HG03520 (cell line): ENCODE measurements around the gene KCNIP3.
"Not testable (repeated sequence)": the region's sequence is repeated elsewhere in the genome, so short reads cannot be mapped to it uniquely, and the experiment has no call there.

Experiments used
- ATAC-seq: cut with Tn5 transposase; IDR thresholded peaks from one replicate; pipeline ENCODE4 v1.9.1; 2021; ENCODE audit warnings: mild to moderate bottlenecking, moderate library complexity; ENCODE audit not compliant: unreplicated experiment

Gene KCNIP3

GRCh38 chr2:95399061-95399460 lies 101.9 kb downstream of the KCNIP3 start:
- ATAC-seq = no peak

DNA sequence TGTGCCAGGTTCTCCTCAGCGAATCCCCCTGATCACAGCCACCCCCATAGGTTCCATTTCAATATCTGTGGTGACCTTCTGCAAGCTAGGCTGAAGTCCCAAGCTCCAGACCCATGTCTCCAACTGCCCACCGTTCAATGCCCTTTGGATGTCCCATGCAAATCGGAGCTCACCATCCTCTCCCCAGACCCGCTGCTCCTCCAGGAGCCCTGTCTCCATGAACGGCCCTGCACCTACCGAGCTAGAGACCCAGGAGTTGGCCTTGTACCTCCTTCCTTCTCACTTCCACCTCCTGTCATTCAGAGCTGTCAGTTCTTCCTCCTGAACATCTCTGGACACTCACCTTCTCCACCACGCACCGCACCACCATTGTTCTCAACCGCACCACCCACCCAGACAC lies 104.3 kb downstream of the KCNIP3 start:
- ATAC-seq = no peak

GRCh38 chr2:95402004-95402369 lies 104.8 kb downstream of the KCNIP3 start:
- ATAC-seq = peak; percentile 18

DNA sequence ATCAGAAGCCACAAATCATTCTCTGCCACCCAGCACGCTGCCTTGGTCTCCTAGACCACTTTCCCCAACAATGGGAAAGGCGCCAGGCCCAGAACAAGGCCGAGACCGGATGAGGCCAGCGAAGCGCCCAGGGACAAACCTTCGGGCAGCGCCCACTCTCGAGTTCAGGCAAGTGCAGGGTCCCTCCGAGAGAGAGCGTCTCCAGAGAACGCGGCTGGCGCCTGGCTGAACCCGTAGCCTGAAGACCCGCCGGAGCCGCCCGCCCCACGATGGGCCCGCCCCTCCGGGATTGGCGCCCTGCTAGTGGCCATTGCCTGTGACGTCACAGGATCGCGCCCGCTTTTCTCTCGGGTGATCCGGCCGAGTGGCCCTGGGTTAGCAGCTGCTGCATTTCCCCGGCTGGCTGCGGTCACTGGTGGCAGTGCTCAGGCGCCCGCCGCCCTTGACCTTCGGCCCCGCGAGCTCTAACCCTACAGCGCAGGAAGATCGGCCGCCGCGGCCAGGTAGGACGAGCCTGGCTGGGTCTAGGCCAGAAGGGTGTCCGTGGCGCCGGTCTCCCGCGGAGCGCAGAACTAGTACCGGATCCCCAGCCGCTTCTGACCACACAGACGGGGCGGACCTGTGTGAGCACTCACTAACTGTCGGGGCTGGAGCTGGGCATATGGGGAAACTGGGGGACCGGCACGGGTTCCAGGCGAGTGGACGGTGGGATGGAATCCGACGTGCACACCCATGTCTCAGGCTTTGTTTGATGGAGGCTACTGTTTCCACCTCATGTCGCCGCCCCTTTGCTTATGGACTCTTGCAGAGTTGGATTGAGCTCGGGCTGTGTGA lies 105.4 kb downstream of the KCNIP3 start, which contains the start of gene FAHD2A:
Gene FAHD2A (plus strand): TSS at position 339 of the 834 bp plus-strand sequence. CDS start 2,851 bp downstream, outside the sequence.
- ATAC-seq = peak; percentile 92

- peak; percentile 18 for ATAC-seq
These were observed 106.1 kb downstream of the KCNIP3 start for GRCh38 chr2:95403204-95403721.

DNA sequence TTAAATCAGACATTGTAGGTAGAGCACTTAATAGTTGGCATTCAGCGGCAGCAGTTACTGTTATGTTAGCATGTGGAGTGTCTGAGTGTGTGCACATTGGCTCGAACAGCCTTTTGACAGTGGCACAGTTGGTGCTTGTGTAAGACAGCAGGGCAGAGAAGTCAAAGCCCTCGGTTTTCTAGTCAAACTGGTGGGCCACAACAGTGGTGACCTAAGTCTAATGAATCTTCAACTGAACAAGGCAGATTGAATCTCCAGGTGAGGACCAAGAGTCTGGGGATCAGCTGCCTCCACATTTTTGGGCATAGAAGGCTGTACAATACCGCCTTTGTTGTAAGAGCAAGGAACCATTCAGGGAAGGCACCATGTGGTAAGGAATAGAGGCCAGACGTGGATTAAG lies 106.7 kb downstream of the KCNIP3 start:
- ATAC-seq = not testable (repeated sequence)

DNA sequence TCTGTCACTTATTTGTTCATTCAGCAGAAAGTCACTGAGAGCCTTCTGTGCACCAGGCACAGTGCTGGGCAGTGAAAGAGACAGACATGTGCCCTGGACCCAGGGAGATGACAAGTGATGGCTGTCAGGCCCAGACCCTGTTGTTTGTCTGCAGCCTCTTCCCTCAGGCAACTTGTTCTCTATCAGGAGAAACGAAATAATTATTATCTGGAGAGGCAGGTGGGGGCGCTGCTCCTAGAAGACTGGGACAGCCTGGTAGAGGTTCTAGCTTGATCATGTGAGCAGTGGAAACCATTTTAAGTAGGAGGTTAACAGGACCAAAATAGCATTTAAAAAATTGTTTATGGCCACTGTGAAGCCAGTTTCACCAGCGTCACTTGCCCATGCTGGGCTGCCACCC lies 107.5 kb downstream of the KCNIP3 start:
- ATAC-seq = not testable (repeated sequence)

GRCh38 chr2:95411239-95411638 lies 114.1 kb downstream of the KCNIP3 start:
- not testable (repeated sequence) for ATAC-seq

DNA sequence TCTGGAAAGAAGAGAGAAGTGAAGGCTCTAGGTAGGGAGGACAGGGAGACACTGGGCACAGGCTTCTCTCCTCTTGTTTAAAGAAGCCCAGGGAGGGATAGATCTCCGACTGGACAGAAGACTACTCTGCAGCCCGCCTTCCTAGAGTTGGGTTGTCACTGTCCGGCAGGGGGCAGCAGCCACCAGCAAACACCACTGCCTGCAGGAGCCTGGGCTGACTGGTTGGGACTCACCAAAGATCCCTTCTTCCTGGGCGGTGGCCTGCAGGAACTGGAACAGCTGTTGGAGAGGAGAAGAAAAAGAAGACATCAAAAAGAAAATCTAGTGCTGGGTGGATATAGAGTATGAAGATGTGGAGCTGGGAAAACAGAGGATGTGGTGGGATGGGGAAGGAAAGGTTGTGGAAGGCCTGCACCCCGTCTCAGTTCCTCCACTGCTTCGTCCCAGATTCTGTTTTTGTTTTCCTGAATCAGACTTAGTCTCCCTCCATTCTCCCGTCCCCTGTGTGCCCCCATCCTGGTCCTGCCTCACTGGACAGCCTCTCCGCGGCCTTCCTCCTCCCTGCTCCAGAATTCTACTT lies 117.0 kb downstream of the KCNIP3 start:
- peak; percentile 79 for ATAC-seq

DNA sequence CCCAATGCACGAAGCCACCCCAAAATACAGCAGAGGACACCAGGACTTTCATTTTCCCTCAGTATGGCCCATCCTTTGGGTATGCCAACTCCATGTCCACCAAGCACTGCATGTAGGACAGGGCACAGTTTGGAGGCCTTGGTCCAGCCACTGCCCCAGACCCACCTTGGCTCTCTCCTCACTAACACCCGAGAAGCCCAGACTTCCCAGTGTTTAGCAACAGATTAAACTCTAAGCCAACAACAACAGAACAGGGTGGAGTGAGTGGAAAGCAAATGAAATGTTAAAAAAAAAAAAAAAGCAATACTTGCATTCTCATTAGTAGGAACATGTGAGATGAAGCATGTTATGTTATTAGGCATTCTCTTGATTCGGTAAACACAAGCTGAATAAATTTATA lies 118.0 kb downstream of the KCNIP3 start:
- ATAC-seq = not testable (repeated sequence)

DNA sequence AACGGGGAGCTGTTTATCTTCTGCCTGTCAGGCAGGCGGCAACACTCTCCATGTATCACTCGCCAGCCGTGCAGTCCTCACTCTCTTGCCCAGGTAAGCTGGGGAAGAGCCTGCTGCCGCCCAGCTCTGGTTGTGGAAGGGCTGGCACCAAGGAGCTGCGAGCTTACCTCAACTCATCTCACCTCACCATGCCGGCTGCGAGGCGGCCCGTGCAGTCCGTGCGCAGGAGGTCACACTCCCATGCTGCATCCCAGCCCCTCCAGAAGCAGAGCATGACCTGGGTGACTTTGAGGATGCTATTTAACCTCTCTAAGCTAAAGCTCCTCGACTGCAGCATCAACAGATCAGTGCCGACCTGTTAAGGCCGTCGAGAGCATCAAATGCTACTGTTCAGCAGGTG lies 118.4 kb downstream of the KCNIP3 start:
- not testable (repeated sequence) for ATAC-seq

GRCh38 chr2:95427196-95427867 lies 130.2 kb downstream of the KCNIP3 start:
- ATAC-seq = not testable (repeated sequence)

DNA sequence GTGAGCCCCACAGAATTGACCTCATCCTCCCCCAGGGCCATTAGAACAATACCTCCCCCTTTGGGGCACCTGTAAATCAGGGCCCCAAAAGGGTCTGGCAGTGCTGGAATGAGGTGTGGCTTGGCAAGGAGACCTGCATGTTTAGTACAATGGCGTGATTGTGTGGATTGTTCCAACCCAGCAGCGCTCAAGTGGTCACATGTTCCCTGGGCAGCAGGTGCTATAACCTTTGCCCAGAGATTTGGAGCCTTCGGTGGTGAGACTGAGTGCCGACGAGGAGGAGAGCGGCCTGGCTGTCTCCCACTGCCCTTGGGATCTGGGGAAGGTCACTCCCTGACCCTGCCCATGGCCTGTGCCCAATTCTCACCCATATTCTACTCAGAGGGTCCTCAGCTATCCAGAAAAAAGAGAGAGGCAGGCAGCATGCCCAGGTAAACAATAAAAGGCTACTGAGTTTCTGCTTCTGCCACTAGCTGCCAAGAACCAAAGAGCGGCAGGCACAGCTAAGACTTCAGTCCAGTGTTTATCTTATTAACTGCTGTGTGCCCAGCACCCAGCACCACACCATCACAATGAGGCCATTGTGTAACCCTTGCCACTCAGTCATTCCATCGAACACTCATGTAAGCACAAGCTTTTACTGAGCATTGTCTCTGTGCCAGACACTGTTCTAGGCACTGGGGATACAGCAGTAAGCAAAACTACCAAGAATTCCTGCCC lies 132.8 kb downstream of the KCNIP3 start:
- ATAC-seq = not testable (repeated sequence)

DNA sequence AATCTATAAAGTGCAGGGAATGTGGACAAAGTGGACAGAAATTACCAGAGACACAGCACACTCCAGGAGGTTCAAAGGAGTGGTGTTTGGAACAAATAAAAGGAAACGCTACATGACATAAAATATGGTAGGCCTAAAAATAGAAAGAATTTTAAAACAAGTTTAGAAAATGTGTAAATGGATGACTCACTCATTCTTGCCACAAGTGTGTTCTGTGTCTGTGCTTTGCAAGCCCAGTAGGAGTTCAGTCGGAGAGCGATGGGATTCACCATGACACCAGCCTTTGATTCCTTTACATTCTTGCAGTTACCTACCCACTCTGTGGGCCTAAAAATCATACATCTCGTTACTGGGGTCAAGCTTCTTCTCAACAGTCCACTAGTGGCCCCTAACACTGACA lies 136.2 kb downstream of the KCNIP3 start:
- not testable (repeated sequence) for ATAC-seq

DNA sequence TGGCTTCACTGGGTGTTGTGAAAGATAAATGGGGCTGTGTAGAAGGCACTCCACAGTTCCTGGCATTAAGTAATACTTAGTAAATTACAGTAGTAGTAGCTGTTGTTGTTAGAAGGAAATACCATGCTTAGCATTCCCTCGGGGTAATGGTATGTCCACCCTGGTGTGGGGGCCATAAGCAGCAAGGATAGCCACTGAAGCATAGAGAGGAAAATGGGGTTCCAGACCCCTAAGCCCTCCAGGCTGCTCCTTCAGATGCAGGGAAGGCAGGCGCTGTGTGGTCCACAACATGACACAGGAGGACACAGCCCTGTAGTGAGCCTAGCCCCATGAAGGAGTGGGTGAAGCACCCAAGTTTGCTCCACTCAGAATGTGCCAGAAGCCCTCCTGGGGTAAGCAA lies 136.8 kb downstream of the KCNIP3 start:
- ATAC-seq = not testable (repeated sequence)

DNA sequence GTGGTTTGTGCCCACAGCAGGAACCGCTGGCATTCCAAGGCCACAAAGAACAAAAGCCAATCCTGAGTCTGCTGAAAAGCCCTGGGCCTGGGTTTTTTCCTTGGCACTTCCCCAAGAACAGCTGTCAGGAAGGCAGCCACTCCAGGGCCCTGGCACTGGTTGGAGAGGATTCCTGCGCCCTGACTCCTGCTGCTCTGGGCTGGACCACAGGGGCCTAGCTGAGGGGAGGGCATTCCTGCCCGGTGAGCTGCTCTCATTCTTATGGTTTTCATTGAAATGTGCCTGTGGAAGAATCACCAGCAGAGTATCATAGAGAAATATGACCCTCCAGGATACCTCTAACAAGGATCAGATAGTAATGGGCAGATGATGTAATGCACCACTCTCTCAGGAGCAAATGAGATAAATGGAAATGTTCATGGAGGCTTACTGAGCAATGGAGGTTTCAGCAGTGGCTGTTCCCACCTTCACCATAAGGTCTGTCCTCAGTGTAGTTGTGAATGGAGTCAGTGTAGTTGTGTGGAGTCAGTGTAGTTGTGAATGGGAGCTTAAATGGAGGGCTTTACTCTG lies 137.4 kb downstream of the KCNIP3 start:
- not testable (repeated sequence) for ATAC-seq

- ATAC-seq = not testable (repeated sequence)
These were observed 138.2 kb downstream of the KCNIP3 start for GRCh38 chr2:95435162-95435871.
